ENCODE data around the gene TMEM117.

Gene TMEM117

DNA sequence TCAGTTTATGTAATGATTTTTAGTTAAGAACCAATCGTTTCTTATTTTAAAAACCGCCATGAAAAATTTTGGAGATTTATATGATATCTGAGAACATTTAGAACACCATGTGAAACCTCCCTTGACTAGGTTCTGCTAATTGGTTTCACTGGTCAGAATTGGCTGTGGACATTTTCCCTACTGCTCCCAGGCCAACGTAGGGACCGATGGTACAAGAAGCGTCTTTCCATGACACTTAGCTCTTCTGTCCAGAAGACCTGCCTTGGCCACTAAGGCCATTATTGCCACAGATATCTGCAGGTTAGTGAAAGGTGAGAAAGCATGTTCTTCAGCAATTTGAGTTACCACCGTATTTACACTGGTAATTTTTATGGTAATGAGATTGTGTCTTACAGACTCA lies 424.0 kb downstream of the TMEM117 start:
- H3K4me3 ChIP-seq (ENCODE audit: low read depth, low read length), result no peak overlapping the region
- TF ChIP-seq, protein P1, sequence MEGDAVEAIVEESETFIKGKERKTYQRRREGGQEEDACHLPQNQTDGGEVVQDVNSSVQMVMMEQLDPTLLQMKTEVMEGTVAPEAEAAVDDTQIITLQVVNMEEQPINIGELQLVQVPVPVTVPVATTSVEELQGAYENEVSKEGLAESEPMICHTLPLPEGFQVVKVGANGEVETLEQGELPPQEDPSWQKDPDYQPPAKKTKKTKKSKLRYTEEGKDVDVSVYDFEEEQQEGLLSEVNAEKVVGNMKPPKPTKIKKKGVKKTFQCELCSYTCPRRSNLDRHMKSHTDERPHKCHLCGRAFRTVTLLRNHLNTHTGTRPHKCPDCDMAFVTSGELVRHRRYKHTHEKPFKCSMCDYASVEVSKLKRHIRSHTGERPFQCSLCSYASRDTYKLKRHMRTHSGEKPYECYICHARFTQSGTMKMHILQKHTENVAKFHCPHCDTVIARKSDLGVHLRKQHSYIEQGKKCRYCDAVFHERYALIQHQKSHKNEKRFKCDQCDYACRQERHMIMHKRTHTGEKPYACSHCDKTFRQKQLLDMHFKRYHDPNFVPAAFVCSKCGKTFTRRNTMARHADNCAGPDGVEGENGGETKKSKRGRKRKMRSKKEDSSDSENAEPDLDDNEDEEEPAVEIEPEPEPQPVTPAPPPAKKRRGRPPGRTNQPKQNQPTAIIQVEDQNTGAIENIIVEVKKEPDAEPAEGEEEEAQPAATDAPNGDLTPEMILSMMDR (IDR thresholded peaks at IDR 0.05; ENCODE audit: low read depth, low read length), result no peak
- TF ChIP-seq MYC (IDR thresholded peaks at IDR 0.05; ENCODE audit: low read depth, low read length), result no peak
- TF ChIP-seq, protein P2, sequence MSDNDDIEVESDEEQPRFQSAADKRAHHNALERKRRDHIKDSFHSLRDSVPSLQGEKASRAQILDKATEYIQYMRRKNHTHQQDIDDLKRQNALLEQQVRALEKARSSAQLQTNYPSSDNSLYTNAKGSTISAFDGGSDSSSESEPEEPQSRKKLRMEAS (IDR thresholded peaks at IDR 0.05; ENCODE audit: low read depth, low read length), result no peak
- TF ChIP-seq POLR2A (IDR thresholded peaks at IDR 0.05; ENCODE audit: extremely low read depth, insufficient read length), result no peak
- no peak for DNase-seq (ENCODE audit: low read depth)

DNA sequence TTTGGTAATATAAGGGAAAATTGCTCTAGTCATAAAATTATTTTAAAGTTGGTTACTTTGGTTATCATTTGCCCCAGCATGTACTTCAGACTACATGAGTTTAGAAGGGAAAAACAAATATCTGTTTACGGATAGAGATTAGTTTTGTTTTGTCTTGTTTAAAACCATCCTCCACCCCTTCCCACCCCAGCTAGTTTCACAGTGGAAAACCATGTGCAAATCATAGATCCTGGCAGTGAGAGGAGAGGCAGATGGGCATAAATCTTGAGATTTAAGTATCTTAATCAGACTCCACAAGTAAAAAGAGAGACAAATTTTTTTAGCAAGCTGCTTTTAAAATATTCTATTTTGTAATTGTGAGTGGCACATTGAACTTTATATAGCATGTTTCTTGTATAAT lies 424.7 kb downstream of the TMEM117 start:
- TF ChIP-seq MYC (IDR thresholded peaks at IDR 0.05; ENCODE audit: low read depth, low read length) (no peak), POLR2A (IDR thresholded peaks at IDR 0.05; ENCODE audit: extremely low read depth, insufficient read length) (no peak)
- TF ChIP-seq, protein P1 (IDR thresholded peaks at IDR 0.05; ENCODE audit: low read depth, low read length), result no peak
- TF ChIP-seq, protein P2 (IDR thresholded peaks at IDR 0.05; ENCODE audit: low read depth, low read length), result no peak
- H3K4me3 ChIP-seq (ENCODE audit: low read depth, low read length), result no peak overlapping the region
- no peak for DNase-seq (ENCODE audit: low read depth)

DNA sequence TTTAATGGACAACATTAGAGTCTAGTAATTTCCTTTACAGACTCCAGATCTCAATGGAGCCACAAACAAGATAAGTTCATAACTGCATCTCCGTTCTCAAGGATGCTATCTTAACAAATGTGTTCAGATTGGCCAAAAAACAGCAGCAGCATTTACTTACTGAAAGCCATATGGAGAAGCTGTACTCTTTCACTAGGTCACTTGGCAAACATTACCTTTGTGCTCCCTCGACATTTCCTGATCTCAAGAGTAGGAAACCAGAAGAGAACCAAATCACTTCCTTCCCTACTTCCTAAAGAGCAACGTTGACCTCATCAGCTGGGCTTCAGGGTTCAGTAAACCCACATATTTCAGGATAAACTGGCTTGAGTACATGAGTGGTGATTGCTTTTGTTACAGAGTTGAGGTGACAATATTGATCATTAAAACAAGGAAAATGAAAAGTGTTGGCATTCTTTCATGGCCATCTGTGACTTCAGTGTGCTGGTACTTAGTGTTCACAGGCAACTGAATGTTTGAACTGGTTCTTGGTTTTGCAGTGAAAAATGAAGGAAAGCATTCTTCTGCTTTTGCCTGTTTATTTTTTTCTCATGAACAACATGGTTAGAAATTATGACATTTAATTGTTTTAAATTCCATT lies 449.6 kb downstream of the TMEM117 start:
- no peak for DNase-seq (ENCODE audit: low read depth)

GRCh38 chr12:44286336-44286735 lies 450.5 kb downstream of the TMEM117 start:
- TF ChIP-seq MYC (IDR thresholded peaks at IDR 0.05; ENCODE audit: low read depth, low read length), result no peak
- TF ChIP-seq, protein P2 (IDR thresholded peaks at IDR 0.05; ENCODE audit: low read depth, low read length), result no peak
- TF ChIP-seq POLR2A (IDR thresholded peaks at IDR 0.05; ENCODE audit: extremely low read depth, insufficient read length), result no peak
- TF ChIP-seq, protein P1 (IDR thresholded peaks at IDR 0.05; ENCODE audit: low read depth, low read length), result no peak
- no peak overlapping the region for H3K4me3 ChIP-seq (ENCODE audit: low read depth, low read length)
- peak; percentile 23 for DNase-seq (ENCODE audit: low read depth)

More for the DNA sequence above, 449.6 kb downstream of the TMEM117 start:
- no peak for TF ChIP-seq POLR2A (IDR thresholded peaks at IDR 0.05; ENCODE audit: extremely low read depth, insufficient read length)
- TF ChIP-seq MYC (IDR thresholded peaks at IDR 0.05; ENCODE audit: low read depth, low read length), result no peak
- TF ChIP-seq, protein P1 (IDR thresholded peaks at IDR 0.05; ENCODE audit: low read depth, low read length), result no peak
- TF ChIP-seq, protein P2 (IDR thresholded peaks at IDR 0.05; ENCODE audit: low read depth, low read length), result no peak
- no peak overlapping the region for H3K4me3 ChIP-seq (ENCODE audit: low read depth, low read length)

- no peak overlapping the region for H3K4me3 ChIP-seq (ENCODE audit: low read depth, low read length)
- TF ChIP-seq MYC (IDR thresholded peaks at IDR 0.05; ENCODE audit: low read depth, low read length) (no peak), POLR2A (IDR thresholded peaks at IDR 0.05; ENCODE audit: extremely low read depth, insufficient read length) (no peak)
- TF ChIP-seq, protein P2 (IDR thresholded peaks at IDR 0.05; ENCODE audit: low read depth, low read length), result no peak
- TF ChIP-seq, protein P1 (IDR thresholded peaks at IDR 0.05; ENCODE audit: low read depth, low read length), result no peak
- no peak for DNase-seq (ENCODE audit: low read depth)
These were observed 451.1 kb downstream of the TMEM117 start for GRCh38 chr12:44286821-44287505.

Data from NB4 (cell line).